ENCODE data around the gene ZFP42.
A peak's percentile ranks its signal among the peaks of the same experiment; 100 is the strongest.

GRCh38 chr4:188053302-188053701, 57.7 kb downstream of the ZFP42 start:
- TF ChIP-seq MAFK (IDR thresholded peaks at IDR 0.05; ENCODE audit: low read depth, low read length) (no peak), POLR2AphosphoS5 (IDR thresholded peaks at IDR 0.05; ENCODE audit: low read depth, low read length) (no peak), CTCF (IDR thresholded peaks at IDR 0.05; ENCODE audit: control extremely low read depth in 1 of 3, insufficient read depth in 1 of 3, low read depth in 1 of 3, low read length in 3 of 3) (peak in 2 of 3 experiments; percentile 15 to 27; a peak in 3 of 4 replicates), POLR2A (IDR thresholded peaks at IDR 0.05; ENCODE audit: control extremely low read depth in 1 of 2, low read depth in 2 of 2, low read length in 2 of 2) (no peak), SIN3A (conservative IDR thresholded peaks at IDR 0.05 in 1 of 2, IDR thresholded peaks at IDR 0.05 in 1 of 2; ENCODE audit: low read depth in 1 of 2, low read length in 2 of 2) (no peak), TAF1 (IDR thresholded peaks at IDR 0.05; ENCODE audit: low read depth, low read length) (no peak), RBBP5 (IDR thresholded peaks at IDR 0.05; ENCODE audit: borderline replicate concordance, low read depth, low read length) (no peak), POU5F1 (IDR thresholded peaks at IDR 0.05; ENCODE audit: low read depth, low read length) (no peak), TAF7 (optimal IDR thresholded peaks at IDR 0.05; ENCODE audit: borderline replicate concordance, low read depth, low read length) (no peak)
- TF ChIP-seq, protein P1, sequence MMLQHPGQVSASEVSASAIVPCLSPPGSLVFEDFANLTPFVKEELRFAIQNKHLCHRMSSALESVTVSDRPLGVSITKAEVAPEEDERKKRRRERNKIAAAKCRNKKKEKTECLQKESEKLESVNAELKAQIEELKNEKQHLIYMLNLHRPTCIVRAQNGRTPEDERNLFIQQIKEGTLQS (IDR thresholded peaks at IDR 0.05; ENCODE audit: insufficient read depth, low read depth, low read length) = no peak
- TF ChIP-seq, protein P2, sequence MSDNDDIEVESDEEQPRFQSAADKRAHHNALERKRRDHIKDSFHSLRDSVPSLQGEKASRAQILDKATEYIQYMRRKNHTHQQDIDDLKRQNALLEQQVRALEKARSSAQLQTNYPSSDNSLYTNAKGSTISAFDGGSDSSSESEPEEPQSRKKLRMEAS (IDR thresholded peaks at IDR 0.05) = no peak
